Measurements from ENCODE around the gene PHOX2A. TPM values are rescaled to one million over a fixed set of nuclear protein-coding genes. Genes with fewer than 3 reads are reported as not detected.
A peak's percentile ranks its signal among the peaks of the same experiment; 100 is the strongest.
"Not testable (repeated sequence)": the region's sequence is repeated elsewhere in the genome, so short reads cannot be mapped to it uniquely, and the experiment has no call there.

Gene PHOX2A
- total RNA-seq, 1 experiment from 2014 or later: not detected

GRCh38 chr11:72220696-72221363 lies 23.1 kb downstream of the PHOX2A start:
- H3K36me3 ChIP-seq: peaks cover 6% of the 10 kb centered on the region; the same call in 1 of the 2 replicates
- no peaks in the 10 kb centered on the region for H3K9me3 ChIP-seq
- H3K4me3 ChIP-seq: no peak overlapping the region
- no peaks in the 10 kb centered on the region for H3K27me3 ChIP-seq
- DNase-seq: no peak

- Histone ChIP-seq H3K36me3 (no peaks in the 10 kb centered on the region), H3K27me3 (peaks cover 3% of the 10 kb centered on the region; the same call in 1 of the 2 replicates), H3K4me3 (no peak overlapping the region), H3K9me3 (peaks cover 2% of the 10 kb centered on the region; the same call in 1 of the 2 replicates)
- DNase-seq: no peak
These were observed 25.7 kb downstream of the PHOX2A start for GRCh38 chr11:72218251-72218745.

GRCh38 chr11:72217841-72218240 lies 26.1 kb downstream of the PHOX2A start:
- H3K4me3 ChIP-seq: no peak overlapping the region
- H3K27me3 ChIP-seq: peaks cover 5% of the 10 kb centered on the region; the same call in 1 of the 2 replicates
- no peak for DNase-seq
- peaks cover 4% of the 10 kb centered on the region; the same call in 1 of the 2 replicates for H3K9me3 ChIP-seq
- H3K36me3 ChIP-seq: no peaks in the 10 kb centered on the region

GRCh38 chr11:72216638-72217037 lies 27.3 kb downstream of the PHOX2A start, which contains the start of gene FOLR2:
Gene FOLR2 (plus strand): TSS chr11:72216794. CDS start chr11:72218585, 1,791 bp downstream.
- H3K9me3 ChIP-seq: peaks cover 4% of the 10 kb centered on the region; the same call in 1 of the 2 replicates
- no peak within 1 kb of the TSS for H3K4me3 ChIP-seq
- no peak for DNase-seq
- H3K36me3 ChIP-seq: no peaks in the 10 kb centered on the region
- peaks cover 5% of the 10 kb centered on the region for H3K27me3 ChIP-seq

- no peak for DNase-seq
- peaks cover 13% of the 10 kb centered on the region for H3K9me3 ChIP-seq
- H3K4me3 ChIP-seq: no peak overlapping the region
- H3K27me3 ChIP-seq: peaks cover 2% of the 10 kb centered on the region; the same call in 1 of the 2 replicates
- no peaks in the 10 kb centered on the region for H3K36me3 ChIP-seq
These were observed 34.9 kb downstream of the PHOX2A start for GRCh38 chr11:72209101-72209500.

GRCh38 chr11:72208281-72208680 lies 35.7 kb downstream of the PHOX2A start:
- no peak for DNase-seq
- Histone ChIP-seq H3K36me3 (no peaks in the 10 kb centered on the region), H3K4me3 (no peak overlapping the region), H3K27me3 (peaks cover 2% of the 10 kb centered on the region; the same call in 1 of the 2 replicates), H3K9me3 (peaks cover 10% of the 10 kb centered on the region)

GRCh38 chr11:72206794-72207193 lies 37.2 kb downstream of the PHOX2A start:
- not testable (repeated sequence) for H3K9me3 ChIP-seq, DNase-seq, H3K36me3 ChIP-seq, H3K27me3 ChIP-seq, H3K4me3 ChIP-seq

- Histone ChIP-seq H3K36me3 (no peaks in the 10 kb centered on the region), H3K27me3 (no peaks in the 10 kb centered on the region), H3K4me3 (no peak overlapping the region), H3K9me3 (peaks cover 5% of the 10 kb centered on the region)
- no peak for DNase-seq
These were observed 39.1 kb downstream of the PHOX2A start for GRCh38 chr11:72204886-72205285.

GRCh38 chr11:72203163-72203562 lies 40.8 kb downstream of the PHOX2A start:
- DNase-seq: no peak
- no peaks in the 10 kb centered on the region for H3K9me3 ChIP-seq

GRCh38 chr11:72202571-72202970 lies 41.4 kb downstream of the PHOX2A start:
- Histone ChIP-seq H3K9me3 (no peaks in the 10 kb centered on the region), H3K36me3 (no peaks in the 10 kb centered on the region), H3K4me3 (no peak overlapping the region), H3K27me3 (no peaks in the 10 kb centered on the region)
- no peak for DNase-seq

More at GRCh38 chr11:72203163-72203562, 40.8 kb downstream of the PHOX2A start:
- Histone ChIP-seq H3K4me3 (no peak overlapping the region), H3K36me3 (no peaks in the 10 kb centered on the region), H3K27me3 (no peaks in the 10 kb centered on the region)

GRCh38 chr11:72201445-72201844 lies 42.5 kb downstream of the PHOX2A start:
- not testable (repeated sequence) for DNase-seq, H3K4me3 ChIP-seq, H3K9me3 ChIP-seq, H3K27me3 ChIP-seq, H3K36me3 ChIP-seq

- Histone ChIP-seq H3K36me3 (no peaks in the 10 kb centered on the region), H3K9me3 (no peaks in the 10 kb centered on the region), H3K4me3 (no peak overlapping the region), H3K27me3 (no peaks in the 10 kb centered on the region)
- DNase-seq: no peak
These were observed 48.3 kb downstream of the PHOX2A start for GRCh38 chr11:72195518-72196270.

- H3K36me3 ChIP-seq: no peaks in the 10 kb centered on the region
- DNase-seq: no peak
- no peak within 1 kb of the TSS for H3K4me3 ChIP-seq
- no peaks in the 10 kb centered on the region for H3K9me3 ChIP-seq
- H3K27me3 ChIP-seq: no peaks in the 10 kb centered on the region
These were observed 52.0 kb downstream of the PHOX2A start, which contains the start of gene FOLR1 for GRCh38 chr11:72191961-72192381. Gene FOLR1 (plus strand): TSS chr11:72192140. CDS start chr11:72192174, 34 bp downstream.

GRCh38 chr11:72190631-72191071 lies 53.3 kb downstream of the PHOX2A start:
- Histone ChIP-seq H3K9me3 (no peaks in the 10 kb centered on the region), H3K27me3 (no peaks in the 10 kb centered on the region), H3K4me3 (no peak overlapping the region), H3K36me3 (no peaks in the 10 kb centered on the region)
- DNase-seq: no peak

GRCh38 chr11:72189455-72190250 lies 54.3 kb downstream of the PHOX2A start:
- DNase-seq: peak; percentile 43

More at GRCh38 chr11:72189455-72190250, 54.3 kb downstream of the PHOX2A start:
- H3K36me3 ChIP-seq: no peaks in the 10 kb centered on the region
- no peaks in the 10 kb centered on the region for H3K9me3 ChIP-seq
- no peaks in the 10 kb centered on the region for H3K27me3 ChIP-seq
- no peak overlapping the region for H3K4me3 ChIP-seq
